Measurements from ENCODE around the gene PLTP.
A peak's percentile ranks its signal among the peaks of the same experiment; 100 is the strongest.

Gene PLTP

DNA sequence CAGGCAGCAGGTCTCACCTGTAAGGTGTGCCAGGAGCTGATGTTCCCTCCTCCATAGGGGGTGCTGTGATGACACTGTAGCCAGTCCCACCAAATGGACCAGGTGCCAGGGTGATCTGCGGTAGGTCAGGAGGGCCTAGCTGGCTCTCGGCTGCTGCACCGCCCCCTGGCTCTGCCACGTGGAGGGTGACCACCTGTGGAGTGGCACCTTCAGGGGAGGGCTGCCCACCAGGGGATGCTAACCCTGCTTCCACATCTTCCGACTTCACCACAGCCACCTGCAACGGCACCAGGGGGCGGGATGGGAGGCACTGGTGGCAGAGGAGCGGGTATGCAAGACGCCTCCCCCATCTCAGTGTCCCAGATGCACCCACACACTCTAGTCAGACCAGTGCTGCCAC lies 41.7 kb upstream of the PLTP start:
- Mint-ChIP-seq H3K27me3 (ENCODE audit: low read depth) (no peaks in the 10 kb centered on the region), H3K4me1 (no peaks in the 10 kb centered on the region), H3K4me3 (no peak overlapping the region), H3K9me3 (no peaks in the 10 kb centered on the region), H3K27ac (no peak overlapping the region), H3K36me3 (ENCODE audit: low read depth) (peaks cover 47% of the 10 kb centered on the region)
- TF ChIP-seq CTCF (IDR thresholded peaks at IDR 0.05; ENCODE audit: unreplicated experiment in 3 of 3): no peak

- Mint-ChIP-seq H3K9me3 (no peaks in the 10 kb centered on the region), H3K4me1 (no peaks in the 10 kb centered on the region), H3K27me3 (ENCODE audit: low read depth) (no peaks in the 10 kb centered on the region), H3K4me3 (no peak overlapping the region), H3K27ac (no peak overlapping the region), H3K36me3 (ENCODE audit: low read depth) (peaks cover 40% of the 10 kb centered on the region)
- no peak for TF ChIP-seq CTCF (IDR thresholded peaks at IDR 0.05; ENCODE audit: unreplicated experiment in 3 of 3)
Observed at GRCh38 chr20:45952861-45953260, 40.9 kb upstream of the PLTP start.

GRCh38 chr20:45951925-45952834 lies 40.2 kb upstream of the PLTP start:
- H3K9me3 Mint-ChIP-seq: no peaks in the 10 kb centered on the region
- no peak for TF ChIP-seq CTCF (IDR thresholded peaks at IDR 0.05; ENCODE audit: unreplicated experiment in 3 of 3)
- no peaks in the 10 kb centered on the region for H3K4me1 Mint-ChIP-seq
- no peak overlapping the region for H3K4me3 Mint-ChIP-seq
- peaks cover 38% of the 10 kb centered on the region for H3K36me3 Mint-ChIP-seq (ENCODE audit: low read depth)
- no peak overlapping the region for H3K27ac Mint-ChIP-seq
- H3K27me3 Mint-ChIP-seq (ENCODE audit: low read depth): no peaks in the 10 kb centered on the region

DNA sequence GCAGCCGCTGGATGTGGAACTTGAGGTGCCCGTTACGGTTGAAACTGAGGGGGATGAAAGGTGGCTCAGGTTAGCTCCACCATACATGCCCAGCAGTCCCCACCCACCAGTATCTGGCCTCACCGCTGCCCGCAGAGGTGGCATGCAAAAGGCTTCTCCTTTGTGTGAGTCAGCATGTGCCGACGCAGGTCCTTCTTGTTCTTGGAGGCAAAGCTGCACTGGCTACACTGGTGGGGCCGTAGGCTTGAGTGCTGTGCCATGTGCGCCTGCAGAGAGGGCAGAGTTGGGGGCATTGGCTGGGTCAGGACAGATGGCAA lies 38.3 kb upstream of the PLTP start:
- TF ChIP-seq CTCF (IDR thresholded peaks at IDR 0.05; ENCODE audit: unreplicated experiment in 3 of 3): no peak
- Mint-ChIP-seq H3K27ac (no peak overlapping the region), H3K4me3 (no peak overlapping the region)

DNA sequence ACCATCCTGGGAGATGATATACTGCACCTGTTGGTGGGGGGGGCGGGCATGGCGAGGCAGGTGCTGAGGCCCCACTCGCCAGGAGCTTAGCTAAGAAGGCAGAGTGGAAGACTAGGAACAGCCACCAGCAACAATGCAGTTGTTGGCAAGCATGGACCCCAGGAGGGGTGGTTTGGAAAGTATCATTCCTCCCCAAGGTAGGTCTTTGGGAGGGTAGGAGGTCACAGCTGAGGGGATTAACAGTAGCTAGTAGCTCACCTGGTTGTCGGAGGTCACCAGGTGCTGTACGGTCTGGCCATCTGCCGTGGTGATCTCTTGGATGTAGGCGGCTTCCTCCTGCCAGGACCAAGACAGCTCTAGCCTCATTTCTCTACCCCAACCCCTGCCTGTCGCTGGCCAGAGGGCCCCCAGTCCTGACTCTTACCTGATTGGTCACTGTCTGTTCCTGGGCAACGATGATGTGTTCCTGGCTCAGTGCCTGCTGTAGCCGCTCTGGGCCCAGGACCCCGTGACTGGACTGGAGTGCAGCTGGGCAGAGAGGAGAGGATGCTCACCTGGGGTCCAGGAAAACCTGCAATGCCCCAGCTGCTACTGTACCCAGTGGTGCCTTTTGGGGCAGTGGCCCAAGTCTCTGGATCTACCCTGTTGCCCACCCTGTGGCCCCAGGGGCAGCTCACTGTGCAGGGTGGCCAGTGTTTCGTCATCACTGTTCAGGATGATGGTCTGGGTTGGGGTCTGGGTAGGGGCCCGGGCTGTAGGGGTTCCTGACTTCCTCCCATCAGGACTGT lies 37.8 kb upstream of the PLTP start:
- Mint-ChIP-seq H3K27ac (peak overlapping the region in 1 of 3 experiments; percentile 50), H3K27me3 (ENCODE audit: low read depth) (no peaks in the 10 kb centered on the region), H3K36me3 (ENCODE audit: low read depth) (peaks cover 46% of the 10 kb centered on the region), H3K4me3 (no peak overlapping the region), H3K9me3 (no peaks in the 10 kb centered on the region), H3K4me1 (no peaks in the 10 kb centered on the region)
- TF ChIP-seq CTCF (IDR thresholded peaks at IDR 0.05; ENCODE audit: unreplicated experiment in 3 of 3): no peak

More for the DNA sequence above, 38.3 kb upstream of the PLTP start:
- Mint-ChIP-seq H3K4me1 (no peaks in the 10 kb centered on the region), H3K9me3 (no peaks in the 10 kb centered on the region), H3K27me3 (ENCODE audit: low read depth) (no peaks in the 10 kb centered on the region), H3K36me3 (ENCODE audit: low read depth) (peaks cover 40% of the 10 kb centered on the region)

Measured in nephron (organoid).